HG02623 (cell line): ENCODE data around the gene IL17D.

Experiments used
- ATAC-seq: cut with Tn5 transposase; IDR thresholded peaks from one replicate; pipeline ENCODE4 v1.9.1; 2021; ENCODE audit warnings: moderate library complexity; ENCODE audit not compliant: unreplicated experiment

The IL17D gene

GRCh38 chr13:20689291-20689690 is 14.2 kb upstream of the IL17D start:
- ATAC-seq, result no peak

- ATAC-seq, result no peak
These were observed 11.9 kb upstream of the IL17D start for GRCh38 chr13:20691616-20692015.

- ATAC-seq, result no peak
These were observed 7.4 kb upstream of the IL17D start for GRCh38 chr13:20696073-20696472.

- no peak for ATAC-seq
These were observed 3.8 kb upstream of the IL17D start for GRCh38 chr13:20699715-20700114.

- no peak for ATAC-seq
These were observed 3.2 kb upstream of the IL17D start for GRCh38 chr13:20700288-20700687.

- ATAC-seq, result no peak
These were observed 2.0 kb upstream of the IL17D start for GRCh38 chr13:20701461-20701860.

- ATAC-seq, result no peak
These were observed 977 bp upstream of the IL17D start for GRCh38 chr13:20702530-20702914.

- peak; percentile 91 for ATAC-seq
These were observed 420 bp downstream of the IL17D start for GRCh38 chr13:20703780-20704458.

GRCh38 chr13:20704459-20705069 is 1.1 kb downstream of the IL17D start:
- no peak for ATAC-seq

GRCh38 chr13:20706661-20707060 is 3.2 kb downstream of the IL17D start:
- ATAC-seq, result no peak

GRCh38 chr13:20708216-20708615 is 4.7 kb downstream of the IL17D start:
- no peak for ATAC-seq

GRCh38 chr13:20709369-20709768 is 5.9 kb downstream of the IL17D start:
- ATAC-seq, result no peak

- no peak for ATAC-seq
These were observed 6.3 kb downstream of the IL17D start for GRCh38 chr13:20709782-20710181.

- no peak for ATAC-seq
These were observed 8.0 kb downstream of the IL17D start for GRCh38 chr13:20711301-20712044.

GRCh38 chr13:20713014-20713376 is 9.5 kb downstream of the IL17D start:
- ATAC-seq, result no peak

GRCh38 chr13:20713751-20714150 is 10.3 kb downstream of the IL17D start:
- ATAC-seq, result no peak

- no peak for ATAC-seq
These were observed 10.7 kb downstream of the IL17D start for GRCh38 chr13:20714161-20714560.

- ATAC-seq, result no peak
These were observed 11.2 kb downstream of the IL17D start for GRCh38 chr13:20714563-20715329.

GRCh38 chr13:20715330-20715712 is 11.8 kb downstream of the IL17D start:
- no peak for ATAC-seq

- ATAC-seq, result no peak
These were observed 13.5 kb downstream of the IL17D start for GRCh38 chr13:20716951-20717350.
